Right renal pelvis (tissue), 4 donors: ENCODE data around the gene USO1. TPM values are rescaled to one million over a fixed set of nuclear protein-coding genes. Genes with fewer than 3 reads are reported as not detected.
"Not testable (repeated sequence)": the region's sequence is repeated elsewhere in the genome, so short reads cannot be mapped to it uniquely, and the experiment has no call there.

Experiments
- DNase-seq, 4 donors: peaks; one replicate each; pipeline ENCODE4 v3.0.0-alpha.2; 2013; ENCODE audit warnings: low read depth in 4 of 4, low spot score in 3 of 4, missing footprints in 1 of 4
- polyA plus RNA-seq, 4 donors: library from polyadenylated mRNA; unstranded; fragments of 120-200 nt; gene quantifications; one replicate each; pipeline ENCODE4 v1.2.1, GENCODE V29; 2013; ENCODE audit not compliant: insufficient read length in 4 of 4

USO1 gene, protein sequence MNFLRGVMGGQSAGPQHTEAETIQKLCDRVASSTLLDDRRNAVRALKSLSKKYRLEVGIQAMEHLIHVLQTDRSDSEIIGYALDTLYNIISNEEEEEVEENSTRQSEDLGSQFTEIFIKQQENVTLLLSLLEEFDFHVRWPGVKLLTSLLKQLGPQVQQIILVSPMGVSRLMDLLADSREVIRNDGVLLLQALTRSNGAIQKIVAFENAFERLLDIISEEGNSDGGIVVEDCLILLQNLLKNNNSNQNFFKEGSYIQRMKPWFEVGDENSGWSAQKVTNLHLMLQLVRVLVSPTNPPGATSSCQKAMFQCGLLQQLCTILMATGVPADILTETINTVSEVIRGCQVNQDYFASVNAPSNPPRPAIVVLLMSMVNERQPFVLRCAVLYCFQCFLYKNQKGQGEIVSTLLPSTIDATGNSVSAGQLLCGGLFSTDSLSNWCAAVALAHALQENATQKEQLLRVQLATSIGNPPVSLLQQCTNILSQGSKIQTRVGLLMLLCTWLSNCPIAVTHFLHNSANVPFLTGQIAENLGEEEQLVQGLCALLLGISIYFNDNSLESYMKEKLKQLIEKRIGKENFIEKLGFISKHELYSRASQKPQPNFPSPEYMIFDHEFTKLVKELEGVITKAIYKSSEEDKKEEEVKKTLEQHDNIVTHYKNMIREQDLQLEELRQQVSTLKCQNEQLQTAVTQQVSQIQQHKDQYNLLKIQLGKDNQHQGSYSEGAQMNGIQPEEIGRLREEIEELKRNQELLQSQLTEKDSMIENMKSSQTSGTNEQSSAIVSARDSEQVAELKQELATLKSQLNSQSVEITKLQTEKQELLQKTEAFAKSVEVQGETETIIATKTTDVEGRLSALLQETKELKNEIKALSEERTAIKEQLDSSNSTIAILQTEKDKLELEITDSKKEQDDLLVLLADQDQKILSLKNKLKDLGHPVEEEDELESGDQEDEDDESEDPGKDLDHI
- polyA plus RNA-seq: 10 to 100 TPM; 80.6 to 92.5 (median 89.9) TPM

DNA sequence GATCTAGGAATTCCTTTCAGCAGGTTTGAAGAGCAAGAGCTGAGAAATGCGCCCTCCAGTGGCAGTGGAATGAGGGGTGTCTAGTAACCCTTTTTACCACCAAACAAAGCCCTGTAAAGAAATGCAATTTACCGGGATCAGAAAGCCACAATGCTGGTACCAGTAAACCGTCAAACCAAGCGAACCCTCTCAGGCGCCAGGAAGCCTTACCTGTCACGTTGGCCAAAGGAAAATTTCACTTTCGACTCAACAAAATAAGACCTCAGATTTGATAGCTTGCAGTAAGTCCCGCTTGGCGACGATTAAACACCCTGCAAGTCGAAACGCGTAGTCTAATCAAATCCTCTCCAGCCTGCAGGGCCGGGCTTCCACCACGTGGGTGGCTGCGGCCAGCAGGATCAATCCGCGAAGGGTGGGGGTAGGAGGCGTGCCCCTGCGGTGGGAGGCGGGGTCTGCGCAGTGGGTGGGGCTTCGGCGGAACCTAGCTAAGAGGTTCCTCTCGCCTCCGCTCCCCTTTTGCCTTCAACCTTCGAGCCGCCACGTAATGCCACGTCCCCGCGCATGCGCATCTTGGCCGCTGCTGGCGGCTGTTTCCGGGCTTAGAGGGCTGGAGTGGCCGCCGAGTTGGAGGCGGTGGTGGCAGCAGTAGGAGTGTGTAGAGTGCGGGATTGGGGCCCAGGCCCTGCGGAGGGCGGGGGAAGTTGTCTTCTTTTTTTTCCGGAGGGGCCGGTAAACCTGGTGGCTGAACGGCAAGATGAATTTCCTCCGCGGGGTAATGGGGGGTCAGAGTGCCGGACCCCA, at the start of gene USO1:
TSS of gene USO1 (plus strand) at position 512 of the 801 bp plus-strand sequence. CDS start at position 755, 243 bp downstream.
- DNase-seq: peak; percentile 97 to 100 (median 98)

DNA sequence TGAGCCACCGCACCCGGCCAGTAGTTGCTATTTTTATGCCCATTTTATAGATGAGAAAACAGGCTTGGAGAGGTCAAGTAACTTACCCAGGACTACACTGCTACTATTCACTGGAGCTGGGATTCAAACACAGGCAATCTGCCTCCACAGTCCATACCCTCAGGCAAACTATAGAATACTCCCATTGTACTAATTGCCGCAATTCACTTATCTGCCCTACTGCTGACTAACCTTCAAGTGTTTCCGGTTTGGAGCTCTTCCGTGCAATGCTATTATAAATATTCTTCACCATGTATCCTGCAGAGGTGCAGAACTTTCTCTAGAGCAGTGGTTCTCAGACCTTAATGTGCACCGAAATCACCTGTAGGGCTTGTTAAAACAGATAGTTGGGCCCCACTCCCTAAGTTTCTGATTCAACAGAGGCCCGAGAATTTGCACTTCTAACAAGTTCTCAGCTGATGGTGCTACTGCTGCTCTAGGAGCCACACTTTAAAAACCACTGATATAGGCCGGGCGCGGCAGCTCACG, 49.3 kb upstream of the USO1 start:
- DNase-seq: no peak

DNA sequence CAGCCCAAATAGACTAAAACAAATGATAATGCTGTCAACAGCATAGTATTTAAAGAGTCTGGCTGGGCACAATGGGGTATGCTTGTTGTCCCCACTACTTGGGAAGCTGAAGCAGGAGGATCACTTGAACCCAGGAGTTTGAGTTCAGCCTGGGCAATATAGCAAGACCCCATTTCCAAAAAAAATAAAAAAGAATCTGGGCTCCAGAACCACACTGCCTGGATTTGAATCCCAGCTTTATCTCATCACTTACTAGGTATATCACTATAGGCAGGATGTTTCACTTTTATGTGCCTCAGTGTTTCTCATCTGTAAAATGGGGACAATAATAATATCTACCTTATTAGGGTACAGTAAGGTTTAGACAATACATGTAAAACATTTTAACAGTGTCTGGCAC, 45.9 kb upstream of the USO1 start:
- no peak for DNase-seq

DNA sequence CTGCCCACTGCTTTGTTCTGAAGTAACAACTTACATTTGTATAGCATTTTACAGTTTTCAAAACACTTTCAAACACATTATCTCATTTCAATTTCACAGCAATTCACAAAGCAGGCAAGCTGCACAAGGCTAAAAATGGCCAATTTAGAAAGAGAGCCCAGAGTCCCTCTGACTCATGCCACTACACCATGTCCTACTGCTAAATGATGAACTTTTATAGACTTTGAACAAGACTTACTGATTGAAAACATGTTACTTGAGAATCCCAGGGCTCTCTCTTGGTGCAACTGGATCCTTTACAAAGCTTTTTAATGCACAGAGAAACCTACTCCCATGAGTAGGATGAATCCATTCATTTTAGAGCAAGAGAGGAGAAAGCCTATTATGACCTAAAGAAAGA, 45.4 kb upstream of the USO1 start:
- DNase-seq: no peak

DNA sequence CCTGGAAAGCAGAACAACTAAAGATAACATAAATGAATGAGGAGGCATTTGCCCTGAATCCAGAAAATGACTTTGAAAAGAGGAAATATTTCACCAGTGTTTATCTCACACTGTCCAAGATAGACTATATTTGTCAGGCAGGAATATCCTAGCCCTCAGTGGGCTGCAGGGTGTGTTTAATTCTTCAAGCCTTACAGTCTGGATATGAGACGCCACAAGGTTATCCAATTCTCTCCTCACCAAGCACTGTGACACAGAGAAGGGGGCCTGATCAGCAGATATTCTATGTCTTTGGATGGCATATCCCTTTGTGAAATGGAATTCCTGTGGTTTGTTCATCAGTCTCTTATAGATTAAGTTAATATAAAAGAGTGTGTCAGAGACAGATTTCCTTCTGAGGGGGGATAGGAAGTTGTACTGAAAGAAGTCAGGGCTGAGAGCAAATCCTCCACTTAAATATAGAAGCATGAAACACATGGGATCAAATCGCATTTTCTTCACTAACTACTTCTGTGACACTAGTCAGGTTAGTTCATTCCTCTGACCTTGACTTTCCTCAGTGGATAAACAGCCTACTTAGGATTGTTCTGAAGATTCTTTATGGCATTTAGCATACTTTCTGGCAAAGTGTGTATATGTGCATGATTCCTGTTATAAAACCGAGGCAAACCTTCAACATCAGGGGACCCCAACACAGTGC, 44.4 kb upstream of the USO1 start:
- no peak for DNase-seq

DNA sequence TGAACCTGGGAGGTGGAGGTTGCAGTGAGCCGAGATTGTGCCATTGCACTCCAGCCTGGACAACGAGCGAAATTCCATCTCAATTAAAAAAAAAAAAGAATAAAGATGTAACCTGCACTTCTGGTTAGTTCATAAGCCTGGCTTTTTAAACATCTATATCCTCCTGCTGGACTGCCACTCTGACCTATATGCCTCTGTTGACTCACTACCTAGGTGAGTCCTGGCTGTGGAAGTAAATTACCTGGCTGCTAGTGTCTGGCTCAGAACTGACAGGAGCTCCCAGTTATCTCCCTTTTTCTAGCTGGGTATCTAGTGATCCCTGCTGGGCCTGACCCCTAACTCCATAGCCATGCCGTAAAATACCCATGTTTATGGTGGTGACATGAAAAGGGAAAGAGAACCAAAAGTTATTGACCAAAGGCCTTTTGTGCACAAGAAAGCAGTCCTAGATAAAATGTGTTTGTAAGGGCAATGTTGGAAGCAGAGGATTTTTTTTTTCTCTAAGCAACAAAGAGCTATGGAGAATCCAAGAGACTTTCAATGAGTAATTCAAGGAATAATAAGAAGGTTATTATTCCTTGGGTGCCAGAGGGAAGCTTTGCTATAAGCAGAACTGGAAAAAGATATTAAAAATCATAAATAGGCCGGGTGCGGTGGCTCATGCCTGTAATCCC, 40.8 kb upstream of the USO1 start:
- no peak for DNase-seq

DNA sequence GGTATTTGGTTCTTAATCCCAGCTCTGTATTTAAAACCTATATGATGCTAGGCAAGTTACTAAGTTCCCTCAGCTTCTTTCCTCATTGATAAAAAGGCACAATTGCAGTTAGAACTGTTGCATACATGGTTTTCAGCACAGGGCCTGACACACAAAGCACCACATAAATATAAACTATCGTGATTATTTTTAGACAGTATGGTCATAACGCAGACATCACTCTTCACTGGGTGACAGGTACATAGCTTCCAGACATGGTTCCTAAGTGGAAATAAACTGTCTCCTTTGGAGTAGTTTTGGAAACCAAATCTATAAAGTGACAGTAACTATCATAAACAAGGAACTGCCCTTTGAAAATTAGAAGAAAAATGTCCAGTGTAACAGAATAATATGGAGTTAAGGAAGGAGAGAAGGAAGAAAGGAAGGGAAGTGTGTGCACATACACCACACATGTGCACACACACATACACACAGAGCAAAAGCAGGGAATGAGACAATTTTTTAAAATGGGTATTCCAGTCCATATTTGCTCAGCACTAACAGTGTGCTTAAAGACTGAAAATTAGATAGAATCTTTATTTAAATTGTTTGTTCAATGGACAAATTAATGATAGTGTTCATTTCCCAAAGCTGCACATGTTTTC, 38.7 kb upstream of the USO1 start:
- DNase-seq: no peak

DNA sequence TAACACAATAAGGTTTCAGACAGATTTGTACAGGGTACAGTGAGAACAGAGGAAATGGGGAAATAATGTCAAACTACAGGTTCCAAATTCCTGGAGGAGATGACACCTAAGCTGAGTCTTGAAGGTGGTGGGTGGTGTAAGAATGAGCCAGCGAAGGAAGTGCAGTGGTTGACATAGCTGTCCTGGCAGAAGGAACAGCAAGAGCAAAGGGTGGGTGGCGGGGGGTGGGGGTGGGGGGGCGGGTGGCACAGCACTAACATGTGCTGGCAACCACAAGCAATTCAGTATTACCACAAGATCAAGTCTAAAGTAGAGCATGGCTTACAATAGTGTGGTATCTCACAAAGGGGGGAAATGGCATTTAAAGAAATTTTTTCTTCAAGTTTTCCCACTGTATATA, 38.0 kb upstream of the USO1 start:
- DNase-seq: no peak

DNA sequence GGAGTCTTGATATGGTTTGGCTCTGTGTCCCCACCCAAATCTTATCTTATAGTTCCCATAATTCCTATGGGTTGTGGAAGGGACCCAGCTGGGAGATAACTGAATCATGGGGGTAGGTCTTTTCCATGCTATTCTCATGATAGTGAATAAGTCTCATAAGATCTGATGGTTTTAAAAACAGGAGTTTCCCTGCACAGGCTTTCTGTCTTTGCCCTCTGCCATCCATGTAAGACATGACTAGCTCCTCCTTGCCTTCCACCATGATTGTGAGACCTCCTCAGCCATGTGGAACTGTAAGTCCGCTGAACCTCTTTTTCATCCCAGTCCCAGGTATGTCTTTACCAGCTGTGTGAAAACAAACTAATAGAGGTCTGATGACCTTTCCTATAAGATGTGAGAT, 37.3 kb upstream of the USO1 start:
- DNase-seq: not testable (repeated sequence)

DNA sequence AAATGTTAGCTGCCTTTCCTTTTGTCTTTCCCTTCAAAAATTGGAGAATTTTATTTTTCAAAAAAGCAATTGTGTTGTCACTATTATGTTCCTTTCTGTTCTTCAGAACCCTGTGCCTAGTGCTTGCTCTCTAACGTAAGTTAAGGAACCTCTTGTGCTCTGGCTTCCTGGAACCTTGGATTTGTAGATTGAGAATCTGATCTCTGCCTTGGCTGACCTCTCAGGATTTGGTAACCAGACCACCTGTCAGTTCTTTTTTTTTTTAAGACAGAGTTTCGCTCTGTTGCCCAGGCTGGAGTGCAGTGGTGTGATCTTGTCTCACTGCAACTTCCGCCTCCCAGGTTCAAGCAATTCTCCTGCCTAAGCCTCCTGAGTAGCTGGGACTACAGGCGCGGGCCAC, 32.3 kb upstream of the USO1 start:
- not testable (repeated sequence) for DNase-seq

DNA sequence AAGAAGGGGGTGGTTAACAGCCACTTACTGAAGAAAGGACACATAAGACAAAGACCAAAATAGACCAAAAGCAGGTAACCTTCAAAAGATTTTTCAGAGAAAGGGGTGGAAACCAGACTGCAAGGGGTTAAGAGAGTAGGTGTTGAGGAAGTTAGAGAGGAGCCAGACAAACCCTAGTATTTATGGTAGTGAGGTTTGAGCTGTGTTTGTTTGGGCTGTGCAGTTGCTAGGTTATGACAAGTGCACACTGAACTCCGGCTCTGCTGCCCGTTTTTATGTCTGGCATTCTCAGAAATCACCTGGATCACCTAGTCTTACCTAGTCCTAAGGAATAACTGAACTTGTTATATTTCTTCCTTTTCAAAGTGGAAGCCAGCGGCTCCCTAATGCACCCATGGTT, 28.3 kb upstream of the USO1 start:
- DNase-seq: no peak

DNA sequence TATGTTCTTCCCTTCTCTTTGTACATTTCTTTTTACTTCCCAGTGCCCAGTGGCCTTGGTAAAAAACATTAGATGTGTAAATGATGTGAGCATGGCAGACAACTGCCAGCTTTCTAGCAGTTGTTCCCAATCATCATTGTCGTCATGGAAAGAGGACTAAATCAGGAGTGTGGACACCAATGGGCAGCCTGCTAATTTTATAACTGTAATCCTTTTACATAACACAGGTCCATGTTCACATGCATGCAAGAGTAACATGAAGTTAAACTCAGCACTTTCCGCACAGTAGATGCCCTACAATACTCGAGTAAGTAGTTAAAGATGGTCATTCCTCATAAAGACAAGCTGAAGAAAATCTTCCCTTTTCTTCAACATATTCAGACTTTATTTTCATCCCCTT, 27.8 kb upstream of the USO1 start:
- no peak for DNase-seq

DNA sequence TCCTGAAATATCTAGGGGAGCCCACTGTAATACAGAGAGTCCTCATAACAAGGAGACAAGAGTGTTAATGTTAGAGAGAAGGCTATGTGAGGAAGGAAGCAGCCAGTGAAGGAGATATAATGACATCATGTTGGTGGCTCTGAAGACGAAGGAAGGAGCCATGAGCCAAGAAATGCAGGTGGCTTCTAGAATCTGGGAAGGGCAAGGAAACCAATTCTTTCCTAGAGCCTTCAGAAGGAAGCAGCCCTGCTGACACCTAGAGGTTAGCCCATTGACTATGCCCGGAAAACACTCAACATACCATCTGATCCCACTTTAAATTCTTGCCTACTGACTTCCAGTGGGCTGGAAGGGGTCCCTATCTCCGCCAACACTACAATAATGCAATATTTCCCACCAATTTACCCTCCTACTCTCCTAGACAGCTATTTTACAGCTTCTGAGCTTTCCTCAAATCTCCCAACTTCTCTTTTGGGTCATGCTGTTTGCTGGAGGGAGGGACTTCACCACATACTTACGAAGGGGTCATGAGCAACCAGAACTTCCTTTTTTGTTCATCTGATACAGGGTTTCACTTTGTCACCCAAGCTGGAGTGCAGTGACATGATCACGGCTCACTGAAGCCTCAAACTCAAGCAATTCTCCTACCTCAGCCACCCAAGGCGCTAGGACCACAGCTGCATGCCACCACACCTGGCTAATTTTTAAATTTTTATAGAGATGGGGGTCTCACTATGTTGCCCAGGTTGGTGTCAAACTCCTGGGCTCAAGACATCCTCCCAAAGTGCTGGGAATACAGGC, 26.0 kb upstream of the USO1 start:
- no peak for DNase-seq

DNA sequence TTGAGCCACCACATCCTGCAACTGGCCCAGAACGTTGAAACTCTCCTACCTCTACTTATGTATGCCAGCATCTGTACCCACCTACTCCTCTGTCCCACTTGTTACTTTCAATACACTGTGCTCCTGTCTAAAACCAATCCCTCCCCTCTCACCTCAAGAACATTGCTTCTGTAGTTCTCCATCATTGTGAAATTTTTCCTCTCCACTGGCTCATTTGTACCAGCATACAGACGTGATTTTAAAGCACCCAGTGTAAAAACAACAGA, 25.5 kb upstream of the USO1 start:
- no peak for DNase-seq

DNA sequence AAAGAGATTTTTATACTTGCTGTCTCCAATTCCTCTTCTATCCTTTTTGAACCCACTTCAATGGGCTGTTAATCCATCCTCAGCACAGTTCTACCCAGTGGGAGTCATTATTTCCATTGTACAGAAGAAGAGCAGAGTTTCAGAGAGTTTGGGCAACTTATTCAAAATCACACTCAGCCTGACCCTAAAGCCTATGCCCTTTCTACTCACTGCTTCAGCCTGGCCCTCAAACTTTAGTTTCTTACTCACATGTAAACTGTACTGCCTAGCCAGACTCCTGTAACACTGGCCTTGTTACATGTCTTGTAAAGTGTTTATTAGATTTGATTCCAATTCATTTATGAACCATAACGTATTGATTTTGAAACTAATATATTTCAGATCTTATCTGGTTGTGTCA, 25.1 kb upstream of the USO1 start:
- no peak for DNase-seq

DNA sequence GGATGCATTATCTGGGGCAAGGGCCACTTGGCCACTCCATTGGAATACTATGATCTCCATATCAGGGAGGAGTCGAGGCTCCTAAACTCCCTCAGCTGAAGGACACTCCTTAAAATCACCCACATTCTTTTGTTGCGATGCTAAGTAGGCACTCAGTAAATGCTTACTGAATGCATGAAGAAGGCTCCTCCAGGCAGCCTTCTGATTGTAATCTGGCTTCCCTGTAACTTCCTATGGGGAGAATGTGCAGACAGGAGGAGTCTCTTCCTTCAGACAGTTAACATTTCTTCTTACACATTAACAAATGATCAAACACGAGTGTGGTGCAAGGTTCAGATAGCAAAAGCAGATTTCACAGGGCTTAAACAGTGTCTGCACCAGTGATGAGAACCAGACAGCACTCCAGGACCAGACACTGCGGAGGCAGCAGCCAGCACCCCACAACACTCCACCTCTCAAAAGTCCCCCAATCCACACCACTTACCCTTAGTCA, 21.4 kb upstream of the USO1 start:
- no peak for DNase-seq

DNA sequence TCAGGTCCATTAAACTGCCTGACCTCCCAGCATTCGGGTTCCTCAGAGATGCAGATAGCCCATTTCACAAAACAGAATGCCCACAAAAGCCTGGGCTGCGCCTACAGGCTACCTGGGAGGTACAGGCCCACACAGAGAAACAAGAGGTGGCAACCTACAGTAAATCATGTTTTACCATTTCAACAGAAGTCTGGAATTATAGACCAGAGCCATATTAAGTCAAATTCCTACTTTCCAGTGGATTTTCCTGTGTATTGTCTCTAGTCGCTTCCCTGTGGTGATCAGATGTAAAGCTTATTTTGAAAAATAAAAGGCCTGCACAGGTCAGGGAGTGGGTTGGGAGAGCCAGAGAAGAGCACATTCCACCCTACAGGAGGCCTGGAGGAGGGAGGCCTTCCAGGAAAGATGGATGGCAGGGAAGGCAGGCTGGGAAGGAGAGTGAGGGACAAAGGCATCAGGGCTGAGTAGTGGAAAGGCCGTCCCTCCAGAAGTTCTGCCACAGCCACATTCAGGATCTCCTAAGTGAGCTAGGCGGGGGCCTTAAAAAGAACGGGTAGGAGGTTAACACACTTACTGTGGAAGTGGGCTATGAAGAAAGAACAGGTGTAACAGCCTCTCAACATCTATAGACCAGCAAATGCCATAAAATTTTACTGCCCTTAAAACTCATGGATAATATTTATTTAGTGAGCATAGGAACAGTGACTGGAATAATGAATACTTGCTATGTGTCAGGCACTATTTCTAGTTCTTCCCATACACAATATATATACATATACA, 19.0 kb upstream of the USO1 start:
- no peak for DNase-seq
